NCI-H446 (cell line): ENCODE measurements around the gene AHRR.
A peak's percentile ranks its signal among the peaks of the same experiment; 100 is the strongest.

ENCODE experiments used
- DNase-seq, 2 experiments: peaks; one replicate each; lab custom pipeline; 2025; lab: John Stamatoyannopoulos, UW

The AHRR gene

DNA sequence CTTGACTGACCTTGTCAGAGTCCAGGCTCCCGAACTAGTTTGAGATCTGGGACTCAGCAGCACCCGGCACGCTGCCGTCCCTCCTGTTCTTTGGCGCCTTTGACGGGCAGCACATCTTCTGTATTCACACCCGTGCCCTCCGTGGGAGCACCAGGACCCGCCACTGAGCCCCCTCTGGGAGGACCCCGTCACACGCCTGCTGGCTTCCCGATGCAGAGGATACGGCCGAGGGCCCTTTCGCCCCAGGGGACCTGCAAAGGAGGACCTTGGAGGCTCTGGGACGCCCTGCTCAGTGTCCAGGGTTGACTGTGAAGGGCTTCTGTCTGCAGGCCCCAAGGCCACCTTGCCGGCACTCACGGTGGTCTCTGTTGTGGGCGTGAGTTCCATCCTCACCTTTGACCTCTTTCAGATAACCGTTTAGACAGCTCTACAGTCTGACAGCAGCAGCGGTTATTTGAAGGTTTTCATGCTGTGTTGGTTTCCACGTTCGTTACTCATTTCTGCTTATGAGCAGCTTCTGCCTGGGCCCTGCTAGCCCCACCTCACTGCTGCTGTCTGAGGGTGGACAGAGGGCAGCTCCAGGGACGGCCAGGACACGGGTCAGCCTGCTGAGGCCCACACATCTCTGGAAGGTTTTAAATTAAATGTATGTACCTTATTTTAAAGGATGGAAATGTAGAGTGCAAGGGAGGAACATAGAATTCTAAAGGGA is 108.9 kb downstream of the AHRR start:
- no peak for DNase-seq

- peak; percentile 18 to 71 for DNase-seq
Observed at GRCh38 chr5:431001-431710, 109.6 kb downstream of the AHRR start.

GRCh38 chr5:431711-432050 is 110.2 kb downstream of the AHRR start:
- no peak for DNase-seq

DNA sequence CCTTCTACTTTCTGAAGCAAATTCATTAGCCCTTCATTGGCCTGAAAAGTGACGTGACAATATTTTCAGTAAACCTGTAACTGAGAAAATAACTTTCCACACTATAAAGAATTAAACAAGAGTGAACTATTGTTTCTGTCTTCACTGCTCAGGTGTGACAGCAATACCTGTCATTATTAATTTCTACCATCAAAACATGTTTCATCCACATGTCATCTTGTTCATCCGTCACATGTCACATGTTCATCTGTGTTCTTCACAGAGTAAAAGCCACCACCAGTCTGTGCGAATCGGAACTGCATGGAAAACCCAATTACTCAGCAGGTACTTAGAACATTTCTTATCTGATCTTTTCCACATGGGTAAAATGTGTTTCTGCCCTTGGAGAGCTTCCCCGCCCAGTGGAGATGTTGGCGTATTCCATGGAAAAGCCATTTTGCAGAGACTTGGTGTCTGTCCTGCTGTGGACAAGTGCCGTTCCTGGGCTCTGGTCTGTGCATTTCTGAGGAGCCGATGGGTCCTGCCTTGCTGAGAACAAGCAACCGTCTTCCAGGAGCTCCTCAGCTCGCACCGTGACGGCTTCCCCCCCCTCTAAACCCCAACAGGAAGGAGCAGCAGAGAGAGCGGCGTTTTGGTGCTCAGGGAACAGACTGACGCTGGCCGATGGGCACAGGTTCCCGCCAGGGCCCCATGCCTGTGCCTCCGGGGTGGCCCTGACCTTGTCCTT is 110.8 kb downstream of the AHRR start:
- DNase-seq, result no peak

DNA sequence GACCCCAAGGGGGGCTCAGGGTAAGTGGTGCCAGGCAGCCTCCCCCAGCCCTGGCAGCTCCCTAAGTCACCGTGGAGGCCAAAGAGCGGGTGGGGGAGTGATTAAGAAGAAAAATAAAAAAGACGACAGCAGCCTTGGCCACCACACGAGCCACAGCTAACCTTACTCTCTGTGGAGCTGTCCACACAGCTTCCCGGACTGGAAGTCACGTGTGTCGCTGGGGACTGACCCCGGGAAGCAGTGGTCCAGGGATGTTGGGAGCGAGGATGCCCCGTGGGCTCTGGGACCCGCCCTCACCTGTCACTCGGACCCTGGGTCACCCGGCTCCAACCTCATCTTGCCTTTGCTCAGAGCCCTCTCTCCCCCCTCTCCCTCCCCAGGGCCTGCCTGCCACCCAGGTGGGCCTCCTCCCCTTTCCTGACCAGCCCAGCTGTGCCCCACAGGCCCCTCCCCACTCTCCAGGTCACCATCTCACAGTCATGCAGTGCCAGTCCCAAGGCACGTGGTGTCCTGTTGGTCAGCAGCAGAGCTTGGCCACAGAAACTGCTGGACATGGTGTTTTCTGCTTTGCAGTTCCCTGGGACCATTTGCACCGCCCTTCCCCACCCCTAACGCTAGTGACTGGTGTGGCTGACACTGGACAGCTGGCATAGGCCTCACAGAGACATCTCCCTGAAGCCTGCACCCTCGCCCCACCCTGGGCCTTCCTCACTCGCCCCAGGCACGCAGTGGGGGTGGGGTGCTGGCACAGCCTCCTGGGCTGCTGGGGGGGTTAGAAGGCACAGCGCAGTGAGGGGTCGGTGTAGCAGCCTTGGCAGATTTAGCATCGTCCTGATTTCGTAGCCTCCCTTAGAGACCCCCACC is 111.6 kb downstream of the AHRR start:
- DNase-seq, result no peak

DNA sequence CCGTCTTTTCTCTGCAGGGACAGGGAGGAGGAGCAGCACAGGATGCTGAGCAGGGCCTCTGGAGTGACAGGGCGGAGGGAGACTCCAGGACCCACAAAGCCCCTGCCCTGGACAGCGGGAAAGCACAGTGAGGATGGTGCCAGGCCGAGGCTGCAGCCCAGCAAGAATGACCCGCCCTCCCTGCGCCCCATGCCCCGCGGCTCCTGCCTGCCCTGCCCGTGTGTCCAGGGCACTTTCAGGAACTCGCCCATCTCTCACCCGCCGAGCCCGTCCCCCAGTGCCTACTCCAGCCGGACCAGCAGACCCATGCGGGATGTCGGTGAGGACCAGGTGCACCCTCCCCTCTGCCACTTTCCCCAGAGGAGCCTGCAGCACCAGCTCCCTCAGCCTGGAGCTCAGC is 112.3 kb downstream of the AHRR start:
- DNase-seq, result no peak

GRCh38 chr5:434443-435146 is 113.1 kb downstream of the AHRR start:
- DNase-seq, result no peak

DNA sequence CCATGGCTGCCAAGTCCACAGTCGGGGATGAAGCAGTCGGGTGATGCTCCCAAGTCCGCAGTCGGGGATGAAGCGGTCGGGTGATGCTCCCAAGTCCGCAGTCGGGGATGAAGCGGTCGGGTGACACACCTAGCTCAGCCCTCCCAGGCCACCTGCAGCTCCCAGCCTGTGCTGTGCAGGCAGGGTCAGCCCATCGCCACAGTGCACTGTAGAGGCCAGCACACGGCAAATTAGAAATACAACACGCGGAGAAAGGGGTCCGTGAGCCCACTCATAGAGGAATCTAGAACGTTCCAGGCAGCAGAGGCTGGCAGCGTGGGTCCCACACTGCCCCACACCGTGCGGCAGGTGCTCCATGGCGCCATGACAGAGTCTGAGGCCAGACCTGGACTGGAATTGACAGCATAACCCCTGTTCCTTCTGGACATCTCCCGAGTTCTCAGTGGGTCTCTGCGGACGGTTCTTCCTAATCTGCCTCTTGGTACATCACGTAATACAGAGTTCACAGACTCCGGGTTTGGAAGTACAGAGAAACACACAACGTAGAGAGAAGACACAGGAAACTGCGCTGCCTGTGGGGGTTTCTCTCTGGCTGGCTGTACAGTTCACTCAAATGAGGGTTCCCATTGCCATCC is 113.8 kb downstream of the AHRR start:
- no peak for DNase-seq

DNA sequence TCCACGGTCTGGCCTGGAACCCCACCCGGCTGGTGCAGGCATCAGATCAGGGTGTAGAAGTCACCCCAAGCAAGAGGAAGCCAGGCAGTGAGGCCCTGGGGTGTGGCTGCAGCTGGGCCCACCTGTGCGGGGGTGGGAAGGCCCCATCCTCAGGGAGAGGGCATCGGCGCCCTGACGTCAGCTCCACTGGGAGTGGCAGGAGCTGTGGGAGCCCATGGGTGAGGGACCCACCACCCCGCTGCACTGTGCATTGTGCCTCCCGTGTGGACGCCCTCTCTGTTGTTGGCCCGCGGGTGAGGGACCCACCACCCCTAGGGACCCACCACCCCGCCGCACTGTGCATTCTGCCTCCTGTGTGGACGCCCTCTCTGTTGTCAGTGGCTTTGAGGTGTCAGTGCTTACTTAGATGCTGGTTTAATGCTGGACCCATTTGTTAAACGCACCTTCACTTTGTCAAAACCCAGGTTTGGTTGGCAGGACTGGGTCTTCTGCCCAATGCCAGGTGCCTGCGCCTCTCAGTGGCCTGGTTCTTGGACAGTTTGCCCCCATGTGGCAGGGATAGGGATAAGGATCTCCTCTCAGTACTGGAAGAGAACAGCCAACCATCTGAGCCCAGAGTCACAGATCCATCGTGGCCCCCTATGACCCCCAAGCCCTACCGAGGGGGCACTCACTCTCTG is 114.6 kb downstream of the AHRR start:
- peak in 1 of 2 experiments; percentile 44 for DNase-seq

GRCh38 chr5:436641-436975 is 115.1 kb downstream of the AHRR start:
- no peak for DNase-seq

DNA sequence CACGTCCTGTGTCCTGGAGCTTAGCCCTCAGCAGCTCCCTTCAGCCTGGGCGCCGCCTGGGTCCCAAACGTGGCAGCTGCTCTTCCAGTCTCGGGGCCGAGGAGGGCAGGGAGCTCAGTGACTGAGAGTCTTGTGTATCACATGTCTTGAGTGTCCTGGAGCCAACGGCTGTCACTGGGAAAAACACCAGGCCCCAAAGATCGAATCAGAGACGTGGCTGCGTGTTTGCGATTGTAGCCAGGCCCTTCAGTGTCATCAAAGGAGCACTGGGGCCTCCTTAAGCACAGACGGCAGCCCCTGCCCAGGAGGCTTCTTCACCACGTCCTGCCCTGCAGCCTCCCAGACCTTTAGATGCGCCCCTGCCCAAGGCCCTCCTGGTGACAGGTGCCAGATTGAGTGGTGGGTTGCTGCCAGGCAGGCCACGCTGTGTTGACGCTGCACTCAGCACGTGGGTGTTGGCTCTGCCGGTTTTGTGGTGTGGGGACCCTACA is 115.8 kb downstream of the AHRR start:
- no peak for DNase-seq

DNA sequence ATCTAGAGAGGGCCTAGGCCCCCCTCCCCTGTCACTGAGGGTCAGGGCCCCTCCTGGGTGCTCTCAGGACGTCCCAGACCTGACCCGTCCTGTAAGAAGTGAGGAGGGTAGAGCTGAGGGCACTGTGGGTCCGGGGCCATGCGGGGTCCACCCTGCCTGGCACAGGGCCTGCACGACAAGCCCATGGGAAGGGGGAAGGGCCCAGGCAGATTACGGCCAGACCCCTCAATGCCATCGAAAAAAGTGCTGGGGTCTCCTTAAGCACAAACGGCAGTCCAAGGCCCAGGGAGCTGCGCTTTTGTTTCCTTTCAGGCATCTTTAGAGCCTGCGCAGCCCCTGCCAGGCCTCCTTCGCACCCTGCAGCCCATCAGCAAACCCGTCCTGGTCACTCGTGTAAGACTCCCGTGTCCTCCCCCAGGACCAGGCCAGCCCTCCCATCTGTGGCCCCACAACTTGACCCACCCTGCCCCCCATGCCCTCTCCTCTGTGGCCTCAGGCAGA is 117.0 kb downstream of the AHRR start:
- no peak for DNase-seq

DNA sequence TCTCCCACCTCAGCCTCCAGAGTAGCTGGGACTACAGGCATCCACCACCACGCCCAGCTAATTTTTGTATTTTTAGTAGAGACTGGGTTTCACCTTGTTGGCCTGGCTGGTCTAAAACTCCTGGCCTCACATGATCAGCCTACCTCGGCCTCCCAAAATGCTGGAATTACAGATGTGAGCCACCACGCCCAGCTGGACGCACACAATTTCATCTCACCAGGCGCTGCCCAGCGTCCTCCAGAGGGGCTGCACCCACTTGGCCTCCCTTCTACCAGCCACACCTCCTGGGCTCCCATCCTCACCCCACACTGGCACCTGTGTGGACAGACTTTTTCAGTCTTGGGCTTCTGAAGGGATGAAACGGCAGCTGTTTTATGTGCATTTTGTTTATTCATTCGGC is 117.7 kb downstream of the AHRR start:
- DNase-seq, result no peak

DNA sequence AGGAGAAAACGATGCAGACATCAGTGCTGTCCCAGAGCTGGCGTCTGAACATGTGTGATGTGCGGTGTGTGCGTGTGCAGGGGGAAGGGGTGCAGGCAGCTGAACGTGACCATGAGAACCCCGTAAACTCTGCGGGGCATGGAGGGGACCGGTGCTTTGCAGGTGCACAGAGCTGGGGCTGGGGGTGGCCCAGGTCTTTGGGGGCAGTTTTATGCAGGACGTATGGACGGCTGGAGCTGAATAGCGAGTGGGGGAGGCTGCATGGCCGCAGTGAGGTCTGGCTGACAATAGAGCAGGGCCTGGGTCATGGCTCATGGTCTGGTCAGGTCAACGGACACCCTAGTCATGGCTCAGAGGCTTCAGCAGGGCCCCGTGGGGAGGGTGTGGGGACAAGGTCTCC is 118.1 kb downstream of the AHRR start:
- no peak for DNase-seq

DNA sequence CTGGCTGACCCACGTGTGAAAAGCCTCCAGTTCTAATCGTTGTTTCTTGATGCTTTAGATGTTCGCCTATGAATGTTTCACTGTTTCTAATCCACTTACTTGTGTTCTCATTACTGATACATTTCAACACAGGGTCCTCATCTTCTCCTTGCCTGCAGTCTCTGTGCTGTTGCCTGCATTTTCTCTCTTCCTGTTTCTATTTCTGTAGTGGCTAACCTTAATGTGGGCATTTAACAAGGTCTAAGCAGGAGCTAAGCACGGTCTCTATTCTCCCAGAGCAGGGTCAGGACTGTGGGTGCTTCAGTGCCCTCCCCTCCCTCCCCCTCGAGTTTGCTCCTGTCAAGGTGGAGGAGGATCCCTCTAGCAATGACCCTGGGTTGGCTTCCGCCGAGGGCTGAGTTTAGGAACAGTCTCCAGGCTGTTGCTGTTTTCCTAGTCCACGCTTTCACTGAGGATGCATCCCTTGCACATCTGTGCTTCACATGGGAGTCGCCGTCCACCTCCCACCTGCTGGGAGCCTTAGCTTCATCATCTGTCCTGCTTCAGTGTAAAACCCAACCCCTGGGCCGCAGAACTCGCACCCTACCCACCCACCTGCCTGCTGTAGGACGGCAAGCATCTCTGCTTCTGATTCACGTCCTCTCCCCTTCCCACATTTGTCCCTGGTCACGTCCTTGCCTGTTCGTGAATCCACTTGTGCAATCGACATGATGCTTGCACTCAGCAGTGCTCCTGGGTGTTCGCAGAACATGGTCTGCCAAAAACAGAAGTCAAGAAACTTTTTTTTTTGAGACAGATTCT is 119.1 kb downstream of the AHRR start:
- DNase-seq, result no peak

DNA sequence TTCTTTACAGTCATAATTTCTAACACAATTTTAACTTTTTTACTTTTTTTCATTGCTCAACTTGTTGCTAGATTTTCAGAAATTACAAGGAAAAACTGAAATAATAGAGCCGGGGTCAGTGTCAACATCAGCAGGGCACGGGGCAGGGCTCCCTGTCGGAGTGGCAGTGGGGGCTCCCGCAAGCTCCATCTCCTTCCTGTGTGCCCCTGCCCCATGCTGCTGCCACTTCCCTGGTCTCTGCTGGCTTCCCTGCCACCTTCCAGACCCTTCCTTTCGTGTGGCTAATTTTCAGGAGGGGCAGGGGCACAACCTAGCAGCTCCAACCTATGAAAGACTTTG is 120.5 kb downstream of the AHRR start:
- no peak for DNase-seq

DNA sequence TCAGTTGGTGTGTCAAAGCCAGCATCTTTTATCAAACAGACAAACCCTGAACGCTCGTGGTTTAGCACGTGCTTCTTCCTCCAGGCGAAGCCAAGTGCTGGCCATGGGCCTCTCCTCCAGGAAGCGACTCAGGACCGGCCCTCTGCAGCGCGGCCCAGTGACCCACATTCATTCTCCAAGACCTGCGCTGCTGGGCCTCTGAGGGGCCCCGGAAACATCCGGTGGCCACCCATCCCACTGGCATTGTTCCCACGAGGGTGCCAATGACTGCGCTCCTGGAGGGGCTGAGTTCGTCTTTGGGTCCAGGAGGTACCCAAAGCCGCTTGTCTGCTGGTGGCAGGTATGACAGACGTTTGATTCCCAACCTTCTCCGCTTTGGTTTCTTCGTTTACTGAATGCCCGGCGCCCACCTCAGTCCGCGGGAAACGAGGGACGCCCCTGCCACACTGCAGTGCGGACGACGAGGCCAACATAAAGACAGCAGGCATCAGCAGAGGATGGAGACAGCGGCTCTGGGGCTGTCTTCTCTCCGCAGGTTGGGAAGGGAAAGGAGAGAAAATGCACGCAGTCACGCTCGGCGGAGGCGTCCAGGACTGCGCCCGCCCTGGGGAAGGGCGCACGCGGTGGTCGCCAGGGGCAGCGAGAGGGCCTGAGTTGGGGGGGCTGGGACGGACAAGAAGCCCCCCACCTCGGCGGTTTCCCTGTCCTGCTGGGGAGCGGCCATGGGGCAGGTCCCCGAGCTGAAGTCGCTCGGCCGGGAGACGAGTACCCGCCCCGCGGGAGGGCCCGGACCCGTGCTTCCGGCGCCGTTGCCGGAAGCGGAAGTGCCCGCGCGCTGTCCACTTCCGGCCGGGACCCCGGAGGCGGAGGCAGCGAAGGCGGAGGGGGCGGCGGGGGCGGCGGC is 121.1 kb downstream of the AHRR start, which contains the start of gene EXOC3:
TSS of gene EXOC3 (plus strand) at position 842 of the 904 bp plus-strand sequence. CDS start 3,030 bp downstream, outside the sequence.
- DNase-seq, result peak; percentile 40 to 91
